NCI-H2171 (cell line): ENCODE results near the gene DPP3.

Experiments used
- DNase-seq: peaks from one replicate; lab custom pipeline; 2025; lab: John Stamatoyannopoulos, UW

Gene DPP3

DNA sequence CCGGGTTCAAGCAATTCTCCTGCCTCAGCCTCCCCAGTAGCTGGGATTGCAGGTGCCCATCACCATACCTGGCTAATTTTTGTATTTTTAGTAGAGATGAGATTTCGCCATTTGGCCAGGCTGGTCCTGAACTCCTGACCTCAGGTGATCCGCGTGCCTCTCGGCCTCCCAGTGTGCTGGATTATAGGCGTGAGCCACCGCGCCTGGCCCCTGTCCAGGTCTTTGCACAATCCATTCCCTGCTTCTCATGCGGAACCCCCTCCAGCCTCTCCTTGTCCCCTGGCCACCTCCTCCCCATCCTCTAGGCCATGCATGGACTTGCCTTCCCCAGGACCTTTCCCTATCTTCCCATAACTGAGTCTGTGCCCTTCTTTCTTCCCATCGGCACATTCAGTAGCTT is 8.7 kb downstream of the DPP3 start:
- no peak for DNase-seq

DNA sequence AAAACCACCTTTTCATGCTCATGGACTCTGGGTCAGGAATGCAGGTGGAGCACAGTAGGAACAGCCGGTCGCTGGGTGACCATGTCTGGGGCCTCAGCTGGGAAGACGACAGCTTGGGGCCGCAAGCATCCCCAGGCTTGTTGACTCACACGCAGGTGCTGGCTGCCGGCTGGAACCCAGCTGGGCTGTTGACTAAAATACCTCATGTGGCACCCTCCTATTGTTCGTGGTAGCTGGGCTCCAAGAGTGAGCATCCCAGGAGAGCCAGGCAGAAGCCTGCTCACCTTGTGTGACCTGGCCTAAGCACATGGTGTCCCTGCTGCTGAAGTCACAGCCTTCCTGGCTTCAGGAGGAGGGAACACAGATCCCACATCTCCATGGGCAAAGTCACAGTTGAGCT is 9.4 kb downstream of the DPP3 start:
- DNase-seq: peak; percentile 67

DNA sequence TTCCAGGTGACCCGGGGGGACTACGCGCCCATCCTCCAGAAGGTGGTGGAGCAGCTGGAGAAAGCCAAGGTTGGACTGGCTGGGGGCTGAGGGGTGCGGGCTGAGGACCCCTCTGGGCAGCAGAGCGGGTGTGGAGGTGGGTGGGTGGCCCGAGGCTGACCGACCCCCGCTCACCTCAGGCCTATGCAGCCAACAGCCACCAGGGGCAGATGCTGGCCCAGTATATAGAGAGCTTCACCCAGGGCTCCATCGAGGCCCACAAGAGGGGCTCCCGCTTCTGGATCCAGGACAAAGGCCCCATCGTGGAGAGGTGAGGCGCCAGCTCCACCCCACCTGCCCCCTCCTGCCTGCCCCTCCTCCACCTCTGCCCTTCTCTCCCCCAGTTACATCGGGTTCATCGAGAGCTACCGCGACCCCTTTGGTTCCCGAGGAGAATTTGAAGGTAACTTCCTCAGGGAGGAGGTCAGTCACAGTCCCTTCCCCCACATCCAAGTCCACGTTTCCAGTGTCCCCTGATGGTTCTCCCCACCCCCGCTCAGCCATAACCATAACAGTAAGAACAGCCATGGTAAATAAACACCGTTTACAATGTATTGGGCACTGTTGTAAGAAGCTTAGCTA is 11.2 kb downstream of the DPP3 start:
- DNase-seq: no peak

DNA sequence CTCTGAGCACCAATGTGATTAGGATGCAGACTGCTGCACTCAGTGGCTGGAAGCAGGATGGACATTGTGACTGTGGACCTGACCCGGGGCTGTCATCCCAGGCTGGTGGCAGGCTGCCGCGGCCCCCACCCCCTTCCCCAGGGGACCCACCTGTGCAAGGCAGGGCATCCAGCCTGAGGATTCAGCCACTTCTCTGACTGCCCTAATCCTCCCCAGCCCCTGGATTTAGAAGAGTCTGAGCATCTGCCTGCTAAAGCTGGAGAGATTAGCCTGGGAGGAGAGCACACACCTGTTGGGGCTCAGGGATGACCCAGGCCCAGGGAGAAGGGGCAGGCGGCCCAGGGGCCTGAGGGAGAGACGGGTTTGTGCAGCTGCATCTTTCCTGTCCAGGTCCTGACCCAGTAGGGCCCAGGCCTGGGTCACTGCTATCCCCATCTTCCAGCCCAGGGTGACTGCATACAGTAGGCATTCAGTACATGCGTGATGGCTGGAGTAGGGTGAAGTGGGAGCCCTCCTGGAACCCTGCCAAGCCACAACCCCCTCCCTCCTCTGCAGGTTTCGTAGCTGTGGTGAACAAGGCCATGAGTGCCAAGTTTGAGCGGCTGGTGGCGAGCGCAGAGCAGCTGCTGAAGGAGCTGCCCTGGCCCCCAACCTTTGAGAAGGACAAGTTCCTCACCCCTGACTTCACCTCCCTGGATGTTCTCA is 12.1 kb downstream of the DPP3 start:
- no peak for DNase-seq

DNA sequence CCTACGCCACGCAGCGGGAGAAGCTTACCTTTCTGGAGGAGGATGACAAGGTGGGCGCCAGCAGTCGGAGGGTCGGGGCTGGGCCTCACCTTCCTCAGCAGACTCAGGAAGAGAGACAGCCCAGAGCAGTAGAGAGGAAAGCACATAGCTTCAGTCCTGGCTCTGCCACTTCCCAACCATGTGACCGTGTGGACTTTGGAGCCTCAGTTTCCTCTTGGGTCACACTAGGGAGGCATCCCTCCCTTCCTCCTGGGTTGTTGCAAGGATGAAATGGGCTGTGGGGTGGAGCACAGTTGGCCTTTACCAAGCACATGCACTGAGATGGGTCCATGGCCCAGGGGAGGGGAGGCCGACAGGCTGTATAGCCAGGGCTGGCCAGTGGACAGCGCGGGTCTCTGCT is 12.9 kb downstream of the DPP3 start:
- DNase-seq: no peak

DNA sequence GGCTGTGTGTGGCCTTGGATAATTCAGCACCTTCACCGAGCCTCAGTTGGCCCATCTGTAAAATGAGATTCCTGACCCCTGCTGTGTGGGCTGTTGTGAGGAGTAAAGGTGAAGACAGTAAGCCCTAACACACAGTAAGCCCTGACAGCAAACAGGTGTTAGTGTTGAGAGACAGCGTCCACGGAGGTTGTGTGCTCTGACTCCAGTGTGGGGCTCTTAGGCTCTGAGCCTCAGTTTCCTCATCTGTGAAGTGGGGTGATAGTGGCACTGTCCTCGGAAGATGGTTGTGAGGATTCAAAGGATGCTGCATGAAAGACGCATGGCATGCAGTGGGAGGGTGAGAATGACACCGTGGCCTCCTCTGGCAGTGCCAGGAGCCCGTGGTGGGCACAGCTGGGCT is 14.2 kb downstream of the DPP3 start:
- no peak for DNase-seq

DNA sequence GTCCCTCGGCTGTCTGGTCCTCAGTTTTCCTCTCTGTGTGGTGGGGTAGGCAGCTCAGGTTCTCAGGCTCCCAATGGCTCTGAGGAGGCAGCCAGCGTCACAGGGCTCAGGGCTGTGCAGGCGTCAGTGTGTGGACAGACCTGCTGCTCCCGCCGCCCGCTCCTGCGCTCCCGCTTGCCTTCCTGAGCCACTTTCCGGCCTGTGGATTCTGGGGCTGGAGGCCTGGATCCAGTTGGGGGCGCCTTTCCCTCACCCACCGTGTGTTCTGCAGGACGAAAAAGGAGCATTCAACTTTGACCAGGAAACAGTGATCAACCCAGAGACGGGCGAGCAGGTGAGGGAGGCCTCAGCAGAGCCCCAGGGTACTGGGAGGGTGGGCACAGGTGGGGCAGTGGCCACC is 14.7 kb downstream of the DPP3 start:
- DNase-seq: no peak

DNA sequence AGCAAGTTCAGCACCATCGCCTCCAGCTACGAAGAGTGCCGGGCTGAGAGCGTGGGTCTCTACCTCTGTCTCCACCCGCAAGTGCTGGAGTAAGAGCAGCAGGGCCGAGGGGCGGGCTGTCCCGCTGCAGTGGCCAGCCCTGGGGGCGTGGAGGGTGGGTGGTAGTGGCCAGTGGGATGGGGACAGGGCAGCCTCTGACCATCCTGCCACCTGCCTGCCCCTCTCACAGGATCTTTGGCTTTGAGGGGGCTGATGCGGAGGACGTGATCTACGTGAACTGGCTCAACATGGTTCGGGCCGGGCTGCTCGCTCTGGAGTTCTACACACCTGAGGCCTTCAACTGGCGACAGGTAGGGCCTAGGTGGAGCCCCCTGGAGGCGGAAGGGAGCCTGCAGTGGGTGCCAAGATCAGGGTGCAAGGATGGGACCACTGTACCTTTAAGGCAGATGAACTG is 15.2 kb downstream of the DPP3 start:
- DNase-seq: no peak

DNA sequence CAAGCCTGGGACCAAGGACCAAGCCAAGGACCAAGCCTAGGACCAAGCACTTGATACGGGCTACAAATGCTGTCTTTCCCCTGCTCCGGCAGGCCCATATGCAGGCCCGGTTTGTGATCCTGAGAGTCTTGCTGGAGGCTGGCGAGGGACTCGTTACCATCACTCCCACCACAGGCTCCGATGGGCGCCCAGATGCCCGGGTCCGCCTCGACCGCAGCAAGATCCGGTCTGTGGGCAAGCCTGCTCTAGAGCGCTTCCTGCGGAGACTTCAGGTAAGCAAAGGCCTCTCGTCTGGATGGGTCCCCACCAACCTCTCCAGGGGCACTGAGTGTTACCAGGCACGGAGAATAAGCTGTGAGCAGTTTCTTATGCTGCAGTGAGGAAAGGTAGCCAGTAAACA is 17.0 kb downstream of the DPP3 start:
- no peak for DNase-seq

DNA sequence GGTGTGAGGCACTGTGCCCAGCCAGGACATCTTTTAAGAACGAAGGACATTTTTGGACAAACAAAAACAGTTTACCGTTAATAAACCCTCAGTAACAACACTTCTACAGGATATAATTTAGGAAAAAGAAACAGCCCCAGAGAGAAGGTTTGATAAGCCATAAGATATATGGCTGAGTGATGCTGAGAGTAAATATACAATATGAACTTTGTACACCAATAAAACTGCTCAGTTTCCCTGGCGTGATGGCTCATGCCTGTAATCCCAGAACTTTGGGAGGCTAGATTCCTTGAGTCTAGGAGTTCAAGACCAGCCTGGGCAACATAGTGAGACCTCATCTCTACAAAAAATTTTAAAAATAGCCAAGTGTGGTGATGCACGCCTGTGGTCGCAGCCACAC is 18.3 kb downstream of the DPP3 start:
- DNase-seq: no peak

DNA sequence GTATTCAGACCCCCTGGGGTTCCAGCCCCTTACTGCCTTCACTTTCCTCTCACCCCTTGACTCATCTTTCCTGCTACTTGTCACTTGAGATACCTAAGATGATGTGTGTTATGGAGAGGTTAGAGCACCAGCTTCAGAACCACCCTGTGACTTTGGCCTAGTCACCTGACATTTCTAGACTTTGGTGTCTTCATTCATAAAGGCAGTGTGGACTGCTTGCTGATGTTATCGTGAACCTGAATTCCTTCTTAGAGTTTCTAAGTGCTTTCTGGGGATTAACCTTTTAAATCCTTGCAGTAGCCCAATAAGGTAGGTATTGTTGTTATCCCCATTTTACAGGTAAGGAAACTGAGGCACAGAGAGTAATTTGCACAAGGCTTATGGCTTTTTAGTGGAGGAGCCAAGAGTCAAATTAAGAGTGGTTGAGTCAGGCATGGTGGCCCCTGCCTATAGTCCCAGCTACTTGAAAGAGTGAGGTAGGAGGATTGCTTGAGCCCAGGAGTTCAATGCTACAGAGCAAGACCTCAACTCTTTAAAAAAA is 25.1 kb downstream of the DPP3 start:
- no peak for DNase-seq

DNA sequence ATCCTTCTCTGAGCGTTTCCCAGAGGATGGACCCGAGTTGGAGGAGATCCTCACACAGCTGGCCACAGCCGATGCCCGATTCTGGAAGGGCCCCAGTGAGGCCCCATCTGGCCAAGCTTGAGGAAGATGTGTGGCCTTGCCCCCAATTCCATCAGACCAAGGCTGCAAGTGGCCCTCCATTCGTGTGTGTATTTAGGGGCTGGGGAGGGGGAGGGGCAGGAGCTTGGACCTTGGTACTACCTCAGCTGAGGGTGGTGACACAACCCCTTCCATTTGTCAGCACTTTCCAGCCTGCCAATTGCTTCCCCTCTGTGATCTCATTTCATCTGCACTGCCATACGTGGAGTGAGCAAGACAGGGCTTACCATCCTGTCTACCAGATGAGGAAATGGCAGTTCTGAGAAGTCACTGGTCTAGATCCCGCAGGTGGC is 28.9 kb downstream of the DPP3 start:
- DNase-seq: no peak

DNA sequence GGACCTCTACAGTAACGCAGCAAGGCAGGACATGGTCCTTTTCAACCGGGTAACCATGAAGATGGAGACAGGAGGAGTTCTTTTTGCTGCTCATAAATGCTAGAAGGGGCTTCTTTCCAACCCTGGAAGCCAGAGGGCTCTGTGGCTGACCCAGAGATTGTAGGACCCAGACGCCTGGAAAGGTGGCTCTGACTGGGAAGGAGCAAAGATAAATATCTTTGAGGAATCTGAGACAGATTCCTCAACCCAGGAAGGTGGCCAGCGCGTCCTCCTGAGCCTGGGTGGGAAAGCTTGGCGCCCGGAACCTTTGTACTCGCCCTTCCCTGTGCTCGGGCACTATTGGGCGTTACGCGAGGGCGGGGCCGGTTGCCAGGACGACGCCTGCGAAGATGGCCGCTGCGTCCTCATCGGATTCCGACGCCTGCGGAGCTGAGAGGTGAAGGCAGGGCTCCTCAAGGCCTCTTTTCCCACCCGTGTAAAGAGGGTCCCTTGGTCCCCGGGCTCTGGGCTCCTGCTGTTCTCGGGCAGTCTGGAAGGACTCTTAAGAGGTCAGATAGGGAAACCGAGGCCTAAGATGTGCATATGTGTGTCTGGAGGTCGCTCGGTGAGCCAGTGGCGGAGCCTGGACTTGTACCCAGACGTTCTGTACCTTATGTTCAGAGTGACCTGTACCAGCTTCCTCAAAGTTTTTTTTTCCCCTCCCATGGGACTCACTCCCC is 30.2 kb downstream of the DPP3 start, which contains the start of gene BBS1:
BBS1 (plus strand) TSS at position 365 of the 719 bp plus-strand sequence; CDS start at position 390, 25 bp downstream.
- peak; percentile 87 for DNase-seq

DNA sequence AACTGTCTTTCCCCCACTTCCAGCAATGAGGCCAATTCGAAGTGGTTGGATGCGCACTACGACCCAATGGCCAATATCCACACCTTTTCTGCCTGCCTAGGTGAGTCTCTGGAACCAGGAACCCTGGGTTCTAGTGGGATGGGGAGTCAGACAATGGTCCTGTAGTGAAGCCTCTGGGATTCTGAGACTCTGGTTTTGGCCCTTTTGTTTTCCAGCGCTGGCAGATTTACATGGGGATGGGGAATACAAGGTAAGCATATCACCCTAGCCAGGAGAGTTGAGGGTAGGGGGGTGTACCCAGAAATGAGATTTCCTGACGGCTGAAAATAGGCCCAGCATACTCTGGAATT is 30.7 kb downstream of the DPP3 start:
- DNase-seq: no peak

DNA sequence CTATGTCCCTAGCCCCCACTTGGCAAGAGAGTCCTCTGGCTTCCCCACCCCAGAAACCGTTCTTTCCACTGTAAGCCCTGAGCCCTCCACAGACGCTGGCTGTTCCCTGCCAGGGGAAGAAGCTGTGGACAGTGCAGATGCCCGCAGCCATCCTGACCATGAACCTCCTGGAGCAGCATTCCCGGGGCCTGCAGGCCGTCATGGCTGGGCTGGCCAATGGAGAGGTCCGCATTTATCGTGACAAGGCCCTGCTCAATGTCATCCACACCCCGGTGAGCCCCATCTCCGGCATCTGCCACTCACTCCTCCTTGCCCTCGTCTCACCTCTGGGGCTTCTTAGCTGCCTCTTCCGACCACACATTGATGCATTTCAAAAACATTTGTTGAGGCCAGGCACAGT is 43.4 kb downstream of the DPP3 start:
- DNase-seq: no peak

DNA sequence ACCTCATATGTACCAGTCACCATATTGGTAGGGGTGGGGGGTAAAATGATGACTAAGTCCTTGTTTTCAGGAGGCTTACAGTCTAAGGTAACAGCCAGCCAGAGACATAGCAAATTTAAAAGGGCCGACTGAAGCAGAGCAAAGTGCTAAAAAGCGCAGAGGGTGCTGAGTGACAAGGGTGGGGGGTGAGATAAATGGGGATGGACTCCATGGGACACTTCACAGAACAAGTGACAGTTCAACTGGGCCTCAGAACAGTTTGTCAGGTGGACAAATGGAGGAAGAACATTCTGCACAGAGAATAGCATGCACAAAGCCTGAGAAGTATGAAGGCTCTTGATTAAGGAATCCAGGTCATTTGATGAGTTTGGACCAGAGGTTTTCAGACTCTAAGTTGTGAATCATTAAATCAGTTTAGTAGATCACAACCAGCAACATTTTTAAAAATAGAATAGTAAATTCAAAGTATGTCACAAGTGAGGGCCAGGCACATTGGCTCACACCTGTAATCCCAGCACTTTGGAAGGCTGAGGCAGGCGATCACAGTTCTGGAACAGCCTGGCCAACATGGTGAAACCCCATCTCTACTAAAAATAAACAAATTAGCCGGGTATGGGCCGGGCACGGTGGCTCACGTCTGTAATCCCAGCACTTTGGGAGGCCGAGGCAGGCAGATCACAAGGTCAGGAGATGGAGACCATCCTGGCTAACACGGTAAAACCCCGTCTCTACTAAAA is 44.2 kb downstream of the DPP3 start:
- DNase-seq: no peak

DNA sequence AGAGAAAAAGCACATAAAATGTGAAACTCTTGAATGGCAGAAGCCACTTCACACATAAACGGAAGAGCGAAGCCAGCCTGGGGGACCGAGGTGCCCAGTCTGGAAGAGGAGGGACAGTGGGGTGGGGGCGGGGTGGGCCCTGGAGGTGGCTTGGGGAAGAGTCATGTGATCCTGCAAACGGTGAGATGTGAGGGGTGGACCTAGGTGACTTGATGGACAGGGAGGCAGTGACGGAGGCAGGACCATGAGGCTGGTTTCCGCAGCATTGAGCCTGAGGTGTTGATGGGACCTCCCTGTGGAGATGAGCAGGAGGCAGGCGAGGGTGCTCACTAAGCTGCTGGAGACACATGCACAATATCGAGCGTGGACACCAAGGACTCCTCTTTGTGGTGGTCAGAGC is 48.8 kb downstream of the DPP3 start:
- DNase-seq: no peak

DNA sequence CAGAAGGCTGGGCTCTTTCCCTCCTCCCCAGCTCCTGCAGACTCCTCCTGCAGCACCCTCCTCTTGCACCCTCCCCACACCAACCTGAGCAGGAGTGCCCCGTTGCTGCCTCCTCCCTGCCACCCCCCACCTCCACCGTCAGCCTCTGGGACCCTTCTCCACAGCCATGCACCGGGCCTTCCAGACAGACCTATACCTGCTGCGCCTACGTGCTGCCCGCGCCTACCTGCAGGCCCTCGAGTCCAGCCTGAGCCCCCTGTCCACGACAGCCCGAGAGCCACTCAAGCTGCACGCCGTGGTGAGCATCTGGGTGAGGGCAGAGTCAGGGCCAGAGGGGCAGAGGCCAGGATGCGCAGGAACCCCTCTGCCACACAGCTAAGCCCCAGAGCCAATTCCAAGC is 49.4 kb downstream of the DPP3 start:
- no peak for DNase-seq

DNA sequence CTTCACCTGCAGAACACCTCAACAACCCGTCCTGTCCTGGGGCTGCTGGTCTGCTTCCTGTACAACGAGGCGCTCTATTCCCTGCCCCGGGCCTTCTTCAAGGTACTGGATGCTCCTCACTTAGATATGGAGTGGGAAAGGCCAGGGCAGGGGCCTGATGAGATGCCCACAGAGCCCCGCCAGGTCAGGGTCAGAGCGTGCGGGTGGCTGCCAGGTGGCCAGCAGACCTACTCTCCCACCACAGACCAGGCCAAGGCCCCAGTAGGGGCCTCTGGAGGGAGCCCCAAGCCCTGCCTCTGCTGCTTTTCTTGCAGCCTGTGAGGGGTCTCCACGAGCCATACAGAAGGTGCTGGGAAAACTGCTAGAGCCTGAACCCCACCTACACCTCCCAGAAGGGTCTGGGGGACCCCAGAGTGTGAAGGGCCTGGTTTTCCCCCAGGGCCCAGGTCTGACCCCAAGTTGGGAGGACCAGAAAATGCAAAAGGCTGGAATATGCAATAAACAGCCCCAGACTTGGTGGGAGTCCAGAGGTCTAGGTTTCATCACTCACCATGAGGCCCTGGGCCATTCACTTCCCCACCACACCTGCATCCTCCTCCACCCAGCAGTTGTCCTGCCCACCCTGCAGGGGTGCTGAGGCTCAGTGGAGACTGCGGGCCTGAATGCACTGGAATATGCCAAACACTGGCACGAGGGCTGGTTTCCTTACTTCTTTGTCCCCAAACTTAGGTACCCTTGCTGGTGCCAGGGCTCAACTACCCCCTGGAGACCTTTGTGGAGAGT is 50.9 kb downstream of the DPP3 start:
- no peak for DNase-seq

DNA sequence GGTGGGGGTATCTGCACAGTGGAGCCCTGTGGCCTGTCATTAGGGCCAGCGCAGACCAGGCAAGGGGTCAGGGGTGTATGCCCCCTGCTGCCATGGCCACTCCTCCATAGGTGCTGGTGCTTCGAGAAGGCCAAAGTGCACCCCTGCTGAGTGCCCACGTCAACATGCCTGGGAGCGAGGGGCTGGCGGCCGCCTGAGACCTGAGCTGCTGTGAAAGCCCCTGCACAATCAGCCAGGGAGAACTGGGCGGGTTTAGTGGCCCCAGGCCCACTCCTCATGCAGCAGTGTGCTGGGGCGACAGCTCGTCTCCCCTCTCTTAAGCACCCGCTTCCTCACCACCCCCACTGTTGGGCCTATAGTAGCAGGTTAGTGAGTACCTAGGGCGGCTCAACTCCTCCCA is 51.6 kb downstream of the DPP3 start:
- no peak for DNase-seq

DNA sequence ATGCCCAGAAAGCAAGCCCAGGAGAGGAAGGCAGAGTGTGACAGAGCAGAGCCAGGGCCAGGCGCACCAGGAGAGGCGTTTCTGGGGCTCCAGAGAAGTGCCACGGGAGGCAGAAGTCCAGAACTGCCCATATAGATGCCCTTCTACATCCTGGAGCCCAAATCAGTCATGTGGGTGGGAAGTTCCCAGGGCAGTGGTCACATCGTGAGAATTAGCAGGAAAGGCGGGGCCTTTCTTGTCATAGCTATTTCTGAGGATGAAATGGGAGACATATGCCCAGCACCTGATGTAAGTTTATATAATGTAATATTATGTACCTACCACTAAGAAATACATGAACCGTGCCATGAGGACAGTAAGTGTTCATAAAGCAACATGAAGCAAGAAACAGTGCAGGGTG is 52.5 kb downstream of the DPP3 start:
- DNase-seq: no peak
